Activated T-cell treated with anti-CD3 and anti-CD28 coated beads, Interleukin-2, amount 50 U/mL, for 72 hours (primary cell): ENCODE measurements around the gene KCNQ5. TPM values are rescaled to one million over a fixed set of nuclear protein-coding genes. Genes with fewer than 3 reads are reported as not detected.
"Not testable (repeated sequence)": the region's sequence is repeated elsewhere in the genome, so short reads cannot be mapped to it uniquely, and the experiment has no call there.

Experiments
- ATAC-seq, 2 donors: fragments of 150-1000 bp; cut with Tn5 transposase; replicated peaks in 1 of 2; 2 replicates each; pipeline ENCODE4 v1.10.0; 2021; ENCODE audit warnings: moderate library complexity in 2 of 2, mild to moderate bottlenecking in 1 of 2
- DNase-seq, 2 donors: peaks; one replicate each; pipeline ENCODE4 v3.0.0; 2021 to 2022; ENCODE audit warnings: mixed read lengths in 1 of 2
- H3K27ac Mint-ChIP-seq: one replicate; pipeline ENCODE4 v1.8.0; 2022; ENCODE audit warnings: mild to moderate bottlenecking, moderate library complexity, mixed read lengths
- H3K27me3 Mint-ChIP-seq: one replicate; pipeline ENCODE4 v1.8.0; 2022; ENCODE audit warnings: low read depth, mixed read lengths
- H3K36me3 Mint-ChIP-seq, 2 donors: one replicate each; pipeline ENCODE4 v1.8.0; 2022; ENCODE audit warnings: mixed read lengths in 2 of 2, mild to moderate bottlenecking in 1 of 2; ENCODE audit not compliant: insufficient read depth in 2 of 2
- H3K4me1 Mint-ChIP-seq: one replicate; pipeline ENCODE4 v1.8.0; 2022; ENCODE audit warnings: low read depth, mixed read lengths
- H3K4me3 Mint-ChIP-seq, 2 donors: one replicate each; pipeline ENCODE4 v1.8.0; 2022; ENCODE audit warnings: mild to moderate bottlenecking in 2 of 2, mixed read lengths in 2 of 2, moderate library complexity in 2 of 2
- H3K9me3 Mint-ChIP-seq, 2 donors: one replicate each; pipeline ENCODE4 v1.8.0; 2022; ENCODE audit warnings: mixed read lengths in 2 of 2
- total RNA-seq, 2 donors: library from RNA; stranded (reverse); gene quantifications; one replicate each; pipeline ENCODE4 v1.2.3, GENCODE V29; 2022

Gene KCNQ5
- total RNA-seq = 1 to 10 TPM; 6.1 to 9.8 TPM

- H3K27ac Mint-ChIP-seq = peak within 1 kb of the TSS; percentile 51
- ATAC-seq = no peak
Measured at GRCh38 chr6:72621291-72622093, at the start of gene KCNQ5. KCNQ5 (plus strand) TSS chr6:72622064.

GRCh38 chr6:72579865-72580264, 42.0 kb upstream of the KCNQ5 start:
- H3K27ac Mint-ChIP-seq = no peak overlapping the region
- H3K4me1 Mint-ChIP-seq = peaks cover 5% of the 10 kb centered on the region
- no peak for ATAC-seq
- no peak for DNase-seq
- H3K4me3 Mint-ChIP-seq = no peak overlapping the region
- H3K27me3 Mint-ChIP-seq = no peaks in the 10 kb centered on the region
- H3K36me3 Mint-ChIP-seq = no peaks in the 10 kb centered on the region
- peaks cover 0 to 2% of the 10 kb centered on the region in 2 donors for H3K9me3 Mint-ChIP-seq

More at GRCh38 chr6:72621291-72622093, at the start of gene KCNQ5:
- peaks cover 1% of the 10 kb centered on the region for H3K27me3 Mint-ChIP-seq
- H3K4me1 Mint-ChIP-seq = peaks cover 70% of the 10 kb centered on the region
- H3K36me3 Mint-ChIP-seq = no peaks in the 10 kb centered on the region
- no peaks in the 10 kb centered on the region for H3K9me3 Mint-ChIP-seq
- peak within 1 kb of the TSS; percentile 94 to 100 for H3K4me3 Mint-ChIP-seq
- peak; percentile 25 to 32 for DNase-seq

DNA sequence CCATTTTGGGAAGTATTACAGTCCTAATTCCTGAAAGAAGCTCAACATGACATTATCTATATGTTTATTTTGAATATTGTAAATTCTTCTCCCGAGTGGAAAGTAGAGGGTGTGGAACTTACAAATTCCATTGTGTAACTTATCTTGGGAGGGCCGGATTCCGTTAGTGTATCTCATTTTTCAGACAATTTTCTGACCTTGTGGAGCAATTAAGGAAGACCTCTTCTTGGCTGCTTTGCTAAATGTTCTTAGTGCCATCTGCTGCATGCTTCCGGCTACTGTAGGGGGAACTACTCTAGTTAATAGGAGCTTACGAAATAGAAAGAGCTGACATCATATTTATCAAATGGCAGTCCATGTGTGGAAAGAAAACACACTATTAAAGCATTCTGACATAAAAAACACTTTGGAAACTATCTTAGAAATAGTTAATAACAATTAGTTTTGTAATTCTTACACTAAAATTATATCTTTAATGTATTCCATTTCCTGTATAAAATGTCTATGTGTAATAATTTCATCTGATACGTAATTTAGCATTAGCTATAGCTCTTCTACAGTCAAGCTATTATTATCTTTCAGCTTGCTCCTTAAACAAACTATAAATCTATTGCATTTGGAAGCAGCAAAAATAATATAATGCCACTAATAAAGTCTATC, 41.5 kb upstream of the KCNQ5 start:
- Mint-ChIP-seq H3K27me3 (no peaks in the 10 kb centered on the region), H3K9me3 (peaks cover 0 to 2% of the 10 kb centered on the region in 2 donors), H3K36me3 (no peaks in the 10 kb centered on the region), H3K4me1 (peaks cover 5% of the 10 kb centered on the region), H3K27ac (no peak overlapping the region), H3K4me3 (no peak overlapping the region)
- DNase-seq (no peak), ATAC-seq (no peak)

- DNase-seq, H3K27ac Mint-ChIP-seq, ATAC-seq, H3K27me3 Mint-ChIP-seq, H3K9me3 Mint-ChIP-seq, H3K36me3 Mint-ChIP-seq, H3K4me3 Mint-ChIP-seq, H3K4me1 Mint-ChIP-seq: not testable (repeated sequence)
Measured at GRCh38 chr6:72580950-72581349, 40.9 kb upstream of the KCNQ5 start.

GRCh38 chr6:72588155-72588554, 33.7 kb upstream of the KCNQ5 start:
- no peak overlapping the region for H3K4me3 Mint-ChIP-seq

GRCh38 chr6:72589096-72589495, 32.8 kb upstream of the KCNQ5 start:
- Mint-ChIP-seq H3K4me1 (peaks cover 16% of the 10 kb centered on the region), H3K27me3 (no peaks in the 10 kb centered on the region), H3K9me3 (no peaks in the 10 kb centered on the region), H3K4me3 (no peak overlapping the region), H3K36me3 (no peaks in the 10 kb centered on the region), H3K27ac (no peak overlapping the region)
- no peak for ATAC-seq
- no peak for DNase-seq

More at GRCh38 chr6:72588155-72588554, 33.7 kb upstream of the KCNQ5 start:
- no peak for DNase-seq
- Mint-ChIP-seq H3K27me3 (no peaks in the 10 kb centered on the region), H3K4me1 (peaks cover 16% of the 10 kb centered on the region), H3K27ac (no peak overlapping the region), H3K9me3 (no peaks in the 10 kb centered on the region), H3K36me3 (no peaks in the 10 kb centered on the region)
- ATAC-seq = no peak

- Mint-ChIP-seq H3K4me3 (no peak overlapping the region), H3K27ac (no peak overlapping the region), H3K27me3 (peaks cover 8% of the 10 kb centered on the region), H3K4me1 (peaks cover 4% of the 10 kb centered on the region), H3K36me3 (no peaks in the 10 kb centered on the region), H3K9me3 (no peaks in the 10 kb centered on the region)
- no peak for DNase-seq
- ATAC-seq = no peak
Measured at GRCh38 chr6:72595812-72596211, 26.1 kb upstream of the KCNQ5 start.

DNA sequence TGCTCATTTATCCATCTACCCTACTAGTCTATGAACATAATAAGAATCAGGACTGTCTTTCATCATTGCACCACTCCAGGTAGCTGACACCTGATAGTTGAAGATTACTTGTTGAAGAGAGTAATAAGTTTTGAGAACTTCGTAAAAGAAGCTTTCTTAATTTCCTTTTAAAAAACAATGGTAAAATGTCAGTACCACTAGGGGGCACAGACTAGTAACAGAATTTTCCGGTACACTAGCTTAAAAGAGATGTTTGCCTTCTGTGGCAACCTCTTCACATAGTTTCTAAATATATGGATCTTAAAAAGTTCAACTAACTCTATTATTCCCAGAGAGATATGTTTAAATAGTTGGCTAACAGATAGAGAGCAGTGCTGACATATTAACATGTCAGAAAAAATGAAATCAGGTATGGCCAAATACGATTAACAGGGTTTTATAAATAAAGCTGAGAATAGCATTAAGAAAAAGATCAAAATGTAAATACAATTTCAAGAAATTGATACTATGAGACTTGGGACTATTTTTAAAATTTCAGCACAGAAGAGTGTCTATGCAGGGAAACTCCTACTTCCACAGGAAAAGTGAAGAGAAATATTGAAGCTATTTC, 5.4 kb upstream of the KCNQ5 start:
- Mint-ChIP-seq H3K9me3 (no peaks in the 10 kb centered on the region), H3K27ac (peak overlapping the region; percentile 75), H3K4me1 (peaks cover 54% of the 10 kb centered on the region), H3K4me3 (peak overlapping the region in 1 of 2 donors; percentile 60), H3K27me3 (peaks cover 5% of the 10 kb centered on the region), H3K36me3 (peaks cover 0 to 5% of the 10 kb centered on the region in 2 donors)
- DNase-seq = no peak
- ATAC-seq = no peak

- DNase-seq (no peak), ATAC-seq (no peak)
- Mint-ChIP-seq H3K4me1 (peaks cover 54% of the 10 kb centered on the region), H3K36me3 (peaks cover 0 to 5% of the 10 kb centered on the region in 2 donors), H3K27me3 (peaks cover 5% of the 10 kb centered on the region), H3K27ac (no peak overlapping the region), H3K4me3 (no peak overlapping the region), H3K9me3 (no peaks in the 10 kb centered on the region)
Measured at GRCh38 chr6:72617721-72618120, 4.1 kb upstream of the KCNQ5 start.

- H3K27me3 Mint-ChIP-seq = peaks cover 5% of the 10 kb centered on the region
- H3K4me3 Mint-ChIP-seq = peak overlapping the region; percentile 94 to 100
- no peaks in the 10 kb centered on the region for H3K9me3 Mint-ChIP-seq
- peak; percentile 72 to 75 for ATAC-seq
- H3K36me3 Mint-ChIP-seq = no peaks in the 10 kb centered on the region
- DNase-seq = peak; percentile 82 to 92
- peak overlapping the region; percentile 57 for H3K27ac Mint-ChIP-seq
- peaks cover 61% of the 10 kb centered on the region for H3K4me1 Mint-ChIP-seq
Measured at GRCh38 chr6:72619883-72620696, 1.8 kb upstream of the KCNQ5 start.

GRCh38 chr6:72620871-72621290, 983 bp upstream of the KCNQ5 start:
- Mint-ChIP-seq H3K4me1 (peaks cover 68% of the 10 kb centered on the region), H3K27me3 (peaks cover 5% of the 10 kb centered on the region), H3K36me3 (no peaks in the 10 kb centered on the region), H3K27ac (peak overlapping the region; percentile 57), H3K9me3 (no peaks in the 10 kb centered on the region), H3K4me3 (peak overlapping the region; percentile 94 to 100)
- peak; percentile 34 to 38 for DNase-seq
- no peak for ATAC-seq

DNA sequence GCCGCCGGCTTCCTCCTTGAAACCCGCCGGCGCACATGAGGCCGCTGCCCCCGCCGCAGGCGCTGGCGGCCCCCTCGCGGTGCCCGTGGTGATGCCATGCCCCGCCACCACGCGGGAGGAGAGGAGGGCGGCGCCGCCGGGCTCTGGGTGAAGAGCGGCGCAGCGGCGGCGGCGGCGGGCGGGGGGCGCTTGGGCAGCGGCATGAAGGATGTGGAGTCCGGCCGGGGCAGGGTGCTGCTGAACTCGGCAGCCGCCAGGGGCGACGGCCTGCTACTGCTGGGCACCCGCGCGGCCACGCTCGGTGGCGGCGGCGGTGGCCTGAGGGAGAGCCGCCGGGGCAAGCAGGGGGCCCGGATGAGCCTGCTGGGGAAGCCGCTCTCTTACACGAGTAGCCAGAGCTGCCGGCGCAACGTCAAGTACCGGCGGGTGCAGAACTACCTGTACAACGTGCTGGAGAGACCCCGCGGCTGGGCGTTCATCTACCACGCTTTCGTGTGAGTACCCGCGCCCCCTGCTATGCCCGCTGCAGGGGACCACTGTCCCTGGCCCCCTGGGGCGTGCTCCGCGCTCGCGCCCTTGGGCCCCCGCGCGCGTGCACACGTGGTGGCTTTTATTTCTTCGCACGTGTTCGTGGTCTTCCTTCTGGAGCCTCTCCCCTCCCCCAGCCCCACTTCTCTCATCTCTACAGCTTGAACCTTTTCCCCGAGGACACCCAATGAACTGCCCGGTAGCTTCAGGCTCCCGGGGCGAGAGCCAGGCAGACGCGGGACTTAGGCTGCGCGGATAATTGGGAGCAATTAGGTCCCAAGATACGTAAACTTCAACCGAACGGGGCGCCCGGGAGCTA, 453 bp downstream of the KCNQ5 start:
- H3K27ac Mint-ChIP-seq = no peak overlapping the region
- ATAC-seq = peak; percentile 34 to 54
- DNase-seq = peak; percentile 73 to 81
- H3K4me1 Mint-ChIP-seq = peaks cover 74% of the 10 kb centered on the region
- H3K4me3 Mint-ChIP-seq = peak overlapping the region; percentile 94 to 100
- H3K9me3 Mint-ChIP-seq = no peaks in the 10 kb centered on the region
- no peaks in the 10 kb centered on the region for H3K36me3 Mint-ChIP-seq
- no peaks in the 10 kb centered on the region for H3K27me3 Mint-ChIP-seq
